ENCODE data around the gene KDM5B.
"Not testable (repeated sequence)": the region's sequence is repeated elsewhere in the genome, so short reads cannot be mapped to it uniquely, and the experiment has no call there.

Gene KDM5B

DNA sequence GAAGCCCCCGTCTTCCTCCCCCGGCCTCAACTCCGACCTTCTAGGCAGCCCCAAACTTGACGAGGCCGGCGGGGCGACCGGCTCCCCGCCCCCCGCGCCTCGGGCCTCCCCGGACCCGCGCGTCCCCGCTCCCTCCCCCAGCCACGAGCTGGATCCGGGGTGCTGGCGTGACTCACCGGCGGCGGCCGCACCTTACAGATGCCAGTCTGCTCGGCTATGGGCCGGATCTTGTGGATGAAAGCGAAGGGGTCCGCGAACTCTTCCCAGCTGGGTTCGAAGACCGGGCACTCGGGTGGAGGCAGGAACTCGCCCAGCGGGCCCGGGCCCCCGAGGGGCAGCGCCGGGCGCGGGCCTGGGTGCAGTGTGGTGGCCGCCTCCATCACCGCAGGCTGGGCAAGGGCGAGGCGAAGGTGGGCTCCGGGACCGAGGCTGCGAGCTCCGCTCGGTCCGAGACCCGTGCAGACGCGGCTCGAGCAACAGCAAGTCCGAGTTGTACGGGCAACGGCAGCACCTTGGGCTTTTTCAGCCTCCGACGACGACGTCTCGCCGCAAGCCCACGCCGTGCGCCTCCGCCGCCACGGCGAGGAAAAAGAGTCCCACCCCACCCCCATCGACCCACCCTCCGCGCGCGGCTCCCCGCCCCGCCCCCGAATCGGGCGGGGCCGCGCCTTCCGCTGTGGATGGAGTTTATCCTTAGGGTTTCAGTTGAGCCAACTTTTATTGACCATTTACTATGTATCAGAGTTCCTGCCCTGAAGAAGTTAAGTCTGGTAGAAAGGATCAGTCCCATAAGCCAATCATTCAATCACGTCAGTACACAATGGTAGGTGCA lies at the start of gene KDM5B:
TSS of gene KDM5B (minus strand) at position 496 of the 832 bp plus-strand sequence. CDS start at position 380, 116 bp downstream.
- peak; percentile 78 for DNase-seq

- DNase-seq, result no peak
These were observed 49.0 kb upstream of the KDM5B start for GRCh38 chr1:202857136-202857610.

DNA sequence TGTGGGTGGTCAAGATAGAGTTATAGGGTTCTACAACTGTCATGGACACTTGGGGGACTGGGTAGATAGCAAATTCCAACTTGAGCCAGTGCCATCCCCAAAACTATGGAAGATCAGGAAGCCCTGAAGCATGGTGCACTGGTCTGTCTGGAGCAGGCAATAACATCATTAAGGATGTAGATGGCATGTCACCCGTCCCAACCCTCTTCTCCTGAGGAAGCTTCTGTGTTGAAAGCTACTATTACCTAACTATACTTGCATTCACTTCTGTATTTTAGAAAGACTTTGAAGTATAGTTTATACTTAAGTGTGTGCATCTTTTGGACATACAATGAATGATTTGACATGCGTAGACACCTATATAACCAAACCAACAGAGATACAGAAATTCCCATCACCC lies 47.8 kb upstream of the KDM5B start:
- DNase-seq, result no peak

GRCh38 chr1:202854787-202855186 lies 46.6 kb upstream of the KDM5B start:
- DNase-seq, result no peak

- DNase-seq, result peak; percentile 20
These were observed 44.1 kb upstream of the KDM5B start for GRCh38 chr1:202852163-202852904.

DNA sequence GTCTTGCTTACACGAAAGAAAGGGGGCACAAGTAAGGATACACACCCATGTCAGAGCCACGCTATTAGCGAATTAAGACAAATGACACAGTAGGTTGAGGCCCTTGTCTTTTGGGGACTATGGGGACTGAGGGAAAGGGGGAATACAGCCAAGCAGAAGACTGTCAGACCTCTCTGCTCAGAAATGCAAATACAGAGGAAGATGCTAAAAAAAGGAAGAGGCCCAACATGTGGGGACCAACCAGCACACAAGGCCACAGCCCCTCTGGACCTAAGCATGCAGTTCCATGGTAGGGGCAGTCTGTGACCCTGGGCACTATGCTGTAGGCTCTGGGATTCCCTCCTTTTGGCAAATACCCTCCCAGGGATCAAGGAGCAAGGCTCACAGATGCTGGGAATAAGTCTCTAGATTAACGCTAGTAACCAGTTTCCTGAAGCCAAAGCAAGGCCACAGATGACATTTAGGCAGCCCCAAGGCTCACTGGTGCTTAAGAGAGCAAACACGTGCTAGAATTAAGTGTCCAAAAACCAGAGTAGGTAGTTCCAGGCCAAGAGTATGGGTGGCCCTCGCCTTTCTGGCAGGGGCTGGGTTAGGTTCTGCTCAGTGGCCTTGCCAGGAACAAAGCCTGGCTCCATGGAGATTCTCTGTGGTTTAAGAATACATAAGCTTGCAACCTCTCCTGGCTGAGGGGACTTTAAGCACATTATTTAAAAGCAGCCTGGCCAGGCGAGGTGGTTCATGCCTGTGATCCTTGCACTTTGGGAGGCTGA lies 42.6 kb upstream of the KDM5B start:
- DNase-seq, result no peak

DNA sequence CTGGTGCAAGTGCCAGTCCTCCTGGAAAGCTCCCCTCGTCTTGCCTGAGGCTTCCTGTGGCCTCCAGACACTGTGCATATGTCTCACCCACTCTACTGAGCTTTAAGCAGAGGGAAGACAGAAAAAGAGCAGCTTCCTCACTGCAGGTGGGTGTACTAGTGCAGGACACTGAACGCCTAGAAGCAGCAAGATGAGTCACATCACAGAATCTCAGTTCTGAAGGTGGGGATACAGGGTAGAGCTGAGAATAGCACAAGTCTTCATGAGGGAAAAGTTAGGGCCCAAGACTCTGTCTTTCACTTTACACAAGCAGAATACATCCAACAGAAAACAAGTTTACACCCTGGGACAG lies 39.9 kb upstream of the KDM5B start:
- no peak for DNase-seq

DNA sequence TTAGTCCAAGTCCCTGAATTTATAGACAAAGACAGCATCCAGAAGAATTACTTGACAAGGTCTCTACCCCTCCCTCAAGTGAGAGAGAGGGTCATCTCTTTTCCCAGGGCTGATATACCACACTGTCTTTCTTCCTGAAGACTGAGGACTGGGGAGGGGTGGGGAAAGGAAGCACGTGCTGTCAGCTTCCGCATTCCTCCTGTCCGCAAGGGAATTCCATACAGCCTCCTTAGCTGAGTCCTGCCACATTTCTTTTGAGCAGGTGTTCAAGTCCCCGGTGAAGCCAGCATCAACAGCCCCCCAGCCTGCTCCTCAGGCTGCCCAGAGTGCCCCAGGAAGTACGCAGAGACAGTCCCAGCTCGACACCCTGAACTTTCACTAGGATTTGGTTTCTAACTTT lies 36.7 kb upstream of the KDM5B start:
- DNase-seq, result no peak

- no peak for DNase-seq
These were observed 36.0 kb upstream of the KDM5B start for GRCh38 chr1:202844259-202844658.

- no peak for DNase-seq
These were observed 34.9 kb upstream of the KDM5B start for GRCh38 chr1:202843081-202843480.

- no peak for DNase-seq
These were observed 29.6 kb upstream of the KDM5B start for GRCh38 chr1:202837746-202838262.

DNA sequence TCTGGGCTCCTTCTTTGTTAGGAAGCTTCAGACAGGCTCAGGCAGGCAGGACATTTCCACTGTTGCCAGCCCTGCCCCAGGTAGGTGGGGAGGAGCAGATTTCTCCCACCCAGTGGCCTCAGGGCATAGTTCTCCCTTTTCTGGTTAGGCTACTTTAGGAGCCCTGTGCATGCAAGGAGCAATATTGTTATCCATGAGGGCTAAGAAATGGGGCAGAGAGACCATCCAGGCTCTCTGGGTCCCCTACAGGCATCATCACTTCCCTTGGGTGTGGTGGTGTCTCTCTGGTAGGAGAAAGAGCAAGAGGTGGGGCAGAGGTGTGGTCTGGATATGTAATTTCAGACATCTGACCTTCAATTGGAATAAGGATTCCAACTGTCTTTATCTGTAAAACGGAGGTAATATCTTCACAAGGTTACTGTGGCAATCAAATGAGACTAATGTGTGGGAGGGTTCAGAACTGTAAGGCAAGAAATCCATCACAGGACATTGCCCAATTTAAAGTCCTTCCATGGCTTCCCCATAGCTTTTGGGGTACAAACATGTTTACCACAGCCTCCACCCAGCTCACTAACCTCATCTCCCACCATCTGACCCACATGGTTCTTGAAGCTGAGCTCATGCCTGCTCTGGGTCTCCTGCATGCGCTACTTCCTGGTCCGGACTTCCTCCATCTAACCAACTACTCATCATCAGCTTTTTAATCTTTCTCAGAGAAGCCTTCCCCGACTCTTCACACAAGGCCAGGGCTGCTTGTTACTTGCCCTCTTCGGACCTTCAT lies 28.6 kb upstream of the KDM5B start:
- no peak for DNase-seq

- no peak for DNase-seq
These were observed 27.4 kb upstream of the KDM5B start for GRCh38 chr1:202835548-202836072.

GRCh38 chr1:202834771-202835547 lies 26.7 kb upstream of the KDM5B start:
- no peak for DNase-seq

DNA sequence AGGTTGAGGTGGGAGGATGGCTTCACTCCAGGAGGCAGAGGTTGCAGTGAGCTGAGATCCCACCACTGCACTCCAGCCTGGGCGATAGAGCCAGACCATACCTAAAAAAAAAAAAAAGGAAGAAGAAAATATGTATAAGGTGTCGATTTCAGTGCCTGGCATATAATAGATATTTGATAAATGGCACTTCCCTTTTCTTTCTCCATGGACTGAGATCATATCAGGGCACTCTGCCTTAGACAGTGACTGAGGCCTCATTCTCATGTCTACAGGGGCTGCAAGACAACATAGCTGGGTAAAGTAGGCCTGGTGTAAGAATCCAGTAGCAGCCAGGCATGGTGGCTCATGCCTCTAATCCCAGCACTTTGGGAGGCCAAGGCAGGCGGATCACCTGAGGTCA lies 23.7 kb upstream of the KDM5B start:
- DNase-seq, result no peak

GRCh38 chr1:202829223-202829622 lies 21.0 kb upstream of the KDM5B start:
- not testable (repeated sequence) for DNase-seq

DNA sequence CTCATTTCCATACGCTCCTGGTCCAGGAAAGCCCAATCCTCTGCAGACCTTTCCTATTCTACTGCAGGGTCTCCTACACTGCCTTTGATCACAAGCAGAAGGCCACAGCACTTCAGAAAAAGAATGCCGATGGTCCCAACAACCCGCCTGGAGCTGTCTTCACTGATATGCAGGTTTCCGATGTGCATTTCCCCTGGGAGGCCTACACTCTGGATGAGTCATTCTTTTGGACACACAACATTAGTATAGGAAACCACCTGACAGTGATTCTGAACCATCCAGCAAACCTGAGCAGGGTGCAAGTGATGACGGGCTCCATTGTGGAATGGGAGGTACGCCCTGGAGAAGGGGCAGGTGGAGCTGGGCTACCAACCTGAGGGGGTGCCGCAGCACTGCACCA lies 17.5 kb upstream of the KDM5B start:
- DNase-seq, result no peak

DNA sequence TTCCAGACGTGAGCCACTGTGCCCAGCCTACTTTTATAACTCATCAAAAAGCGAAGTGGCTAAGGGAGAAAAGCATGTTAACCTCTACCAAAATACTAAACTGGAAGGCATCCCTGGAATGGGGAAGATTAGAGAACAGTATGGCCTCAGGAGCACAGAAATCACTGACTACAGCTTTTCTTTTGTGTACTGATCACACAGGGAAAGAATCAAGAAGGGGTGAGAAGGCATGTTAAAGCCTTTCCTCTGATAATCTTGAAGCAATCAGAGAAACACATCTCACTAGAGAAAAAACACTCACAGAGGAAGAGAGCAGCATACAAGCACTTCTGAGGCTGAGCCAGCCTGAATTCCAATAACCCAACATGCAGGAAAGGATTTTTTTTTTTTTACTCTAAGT lies 13.2 kb upstream of the KDM5B start:
- no peak for DNase-seq

- DNase-seq, result no peak
These were observed 10.6 kb upstream of the KDM5B start for GRCh38 chr1:202818819-202819218.

DNA sequence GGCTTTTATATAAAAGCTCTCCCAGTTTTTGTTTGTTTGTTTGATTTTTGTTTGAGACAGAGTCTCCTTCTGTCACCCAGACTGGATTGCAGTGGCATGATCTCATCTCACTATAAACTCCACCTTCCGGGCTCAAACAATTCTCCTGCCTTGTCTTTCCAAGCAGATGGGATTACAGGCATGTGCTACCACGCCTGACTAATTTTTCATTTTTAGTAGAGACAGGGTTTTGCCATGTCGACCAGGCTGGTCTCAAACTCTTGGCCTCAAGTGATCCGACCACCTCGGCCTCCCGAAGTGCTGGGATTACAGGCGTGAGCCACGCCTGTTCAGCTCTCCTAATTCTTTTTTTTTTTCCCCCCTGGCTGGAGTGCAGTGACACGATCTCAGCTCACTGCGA lies 6.9 kb upstream of the KDM5B start:
- DNase-seq, result no peak

Data from activated naive CD4-positive, alpha-beta T cell treated with anti-CD3 and anti-CD28 coated beads, Interleukin-2, amount 50 U/mL, for 16 hours (primary cell).